Activated naive CD8-positive, alpha-beta T cell treated with anti-CD3 and anti-CD28 coated beads, Interleukin-2, amount 10 ng/mL, durations not matched to agents 7 days and 5 days (primary cell): ENCODE measurements around the gene TMEM239. TPM values are rescaled to one million over a fixed set of nuclear protein-coding genes. Genes with fewer than 3 reads are reported as not detected.

Experiments used
- ATAC-seq: fragments of 150-1000 bp; cut with Tn5 transposase; one replicate; pipeline ENCODE4 v1.10.0; 2021; ENCODE audit warnings: low read depth, moderate library complexity
- POLR2A ChIA-PET: fragments of 350-600 bp; sonication (Branson Sonifier 250); formaldehyde crosslinking; loops from one replicate; lab custom pipeline; 2021; ENCODE audit warnings: antibody characterized with exemption; lab: Charles Lee
- DNase-seq: peaks from one replicate; pipeline ENCODE4 v3.0.0; 2021
- H3K27ac Mint-ChIP-seq: one replicate; pipeline ENCODE4 v1.8.0; 2022; ENCODE audit warnings: mild to moderate bottlenecking, mixed read lengths
- H3K27me3 Mint-ChIP-seq: one replicate; pipeline ENCODE4 v1.8.0; 2022; ENCODE audit warnings: mild to moderate bottlenecking, moderate library complexity, mixed read lengths
- H3K36me3 Mint-ChIP-seq: one replicate; pipeline ENCODE4 v1.8.0; 2021; ENCODE audit warnings: mild to moderate bottlenecking, mixed read lengths
- H3K4me1 Mint-ChIP-seq: one replicate; pipeline ENCODE4 v1.8.0; 2021; ENCODE audit warnings: mixed read lengths
- H3K4me3 Mint-ChIP-seq: one replicate; pipeline ENCODE4 v1.8.0; 2022; ENCODE audit warnings: mild to moderate bottlenecking, moderate library complexity, mixed read lengths
- H3K9me3 Mint-ChIP-seq: one replicate; pipeline ENCODE4 v1.8.0; 2021; ENCODE audit warnings: mixed read lengths
- total RNA-seq, 2 experiments: library from RNA; stranded (reverse); gene quantifications; one replicate each; pipeline ENCODE4 v1.2.3, GENCODE V29; 2021

The TMEM239 gene
- total RNA-seq, 2 experiments from 2014 or later, result not detected

GRCh38 chr20:2795451-2795850 lies 20.7 kb upstream of the TMEM239 start:
- DNase-seq, result no peak
- Mint-ChIP-seq H3K9me3 (no peaks in the 10 kb centered on the region), H3K36me3 (no peaks in the 10 kb centered on the region), H3K4me3 (no peak overlapping the region), H3K27me3 (peaks cover 32% of the 10 kb centered on the region), H3K4me1 (peaks cover 14% of the 10 kb centered on the region), H3K27ac (no peak overlapping the region)
- no peak for ATAC-seq
- POLR2A ChIA-PET, result no interaction called here

DNA sequence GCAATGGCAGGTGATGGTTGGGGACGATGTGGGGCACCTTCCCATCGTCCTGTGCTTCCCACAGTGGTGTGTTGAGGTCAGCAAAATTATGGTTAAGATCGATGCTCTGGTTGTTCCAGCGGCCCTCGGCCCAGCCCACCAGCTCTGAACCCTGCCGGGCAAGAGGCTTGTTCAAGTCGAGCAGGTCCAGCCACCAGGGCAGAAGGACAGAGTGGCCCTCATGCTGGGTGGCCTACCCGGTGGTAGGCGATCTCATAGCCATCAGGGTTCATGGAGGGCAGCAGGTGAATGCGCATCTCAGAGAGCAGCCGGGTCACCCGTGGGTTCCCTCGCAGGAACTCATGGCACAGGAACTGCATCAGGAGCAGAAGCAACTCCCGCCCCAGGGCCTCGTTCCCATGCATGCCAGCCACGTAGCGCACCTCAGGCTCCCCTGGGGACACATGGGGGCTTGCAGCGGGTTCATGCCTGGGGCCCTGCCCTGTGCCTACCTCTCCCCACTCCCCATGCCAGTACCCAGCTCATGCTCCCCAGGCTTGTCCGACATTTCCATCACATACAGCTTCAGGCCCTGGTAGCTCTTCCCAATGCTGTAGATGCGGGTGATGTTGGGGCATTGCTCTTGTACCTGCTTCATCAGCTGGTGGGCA lies 20.0 kb upstream of the TMEM239 start:
- Mint-ChIP-seq H3K4me3 (no peak overlapping the region), H3K9me3 (no peaks in the 10 kb centered on the region), H3K27ac (no peak overlapping the region), H3K36me3 (no peaks in the 10 kb centered on the region), H3K4me1 (peaks cover 19% of the 10 kb centered on the region), H3K27me3 (peaks cover 34% of the 10 kb centered on the region)
- no peak for DNase-seq
- no peak for ATAC-seq
- POLR2A ChIA-PET, result no interaction called here

GRCh38 chr20:2797136-2797983 lies 18.8 kb upstream of the TMEM239 start:
- Mint-ChIP-seq H3K27me3 (peaks cover 37% of the 10 kb centered on the region), H3K9me3 (no peaks in the 10 kb centered on the region), H3K4me3 (no peak overlapping the region), H3K36me3 (no peaks in the 10 kb centered on the region), H3K4me1 (peaks cover 25% of the 10 kb centered on the region), H3K27ac (no peak overlapping the region)
- DNase-seq, result no peak
- ATAC-seq, result no peak
- POLR2A ChIA-PET, result no interaction called here

DNA sequence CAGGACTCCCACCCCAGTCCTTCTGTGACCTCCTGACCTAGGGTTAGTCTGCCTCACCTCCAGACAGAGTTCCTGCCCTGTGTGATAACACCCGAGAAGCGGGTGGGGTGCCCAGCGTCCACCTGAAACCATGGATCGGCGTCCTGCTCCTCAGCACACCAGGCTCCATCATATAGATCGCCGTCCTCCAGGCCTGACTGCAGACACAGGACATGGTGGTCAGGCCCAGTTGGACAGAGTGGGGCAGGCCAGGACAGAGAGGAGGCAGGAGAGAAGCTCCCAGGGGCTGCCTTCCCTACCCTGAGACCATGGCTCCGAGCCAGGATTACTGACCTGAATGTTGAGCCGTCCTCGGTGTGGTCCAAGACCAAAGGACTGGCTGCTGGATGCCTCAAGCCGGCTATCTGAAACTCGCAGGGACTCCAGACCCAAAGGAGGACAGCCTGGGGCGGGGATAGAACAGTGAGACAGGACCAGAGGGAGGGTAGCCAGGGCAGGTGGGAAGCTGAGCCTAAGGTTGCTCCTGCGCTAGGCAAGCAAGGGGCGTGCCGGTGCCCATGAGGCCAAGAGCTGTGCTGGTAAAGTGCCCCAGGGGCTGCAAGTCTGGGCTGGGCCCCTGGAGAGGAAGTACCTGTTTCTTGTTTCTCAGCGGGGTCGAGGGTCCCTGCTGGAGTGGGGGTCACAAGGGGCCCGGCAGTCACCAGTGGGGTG lies 17.9 kb upstream of the TMEM239 start:
- no peak for DNase-seq
- POLR2A ChIA-PET, result no interaction called here
- ATAC-seq, result no peak
- peaks cover 1% of the 10 kb centered on the region for H3K9me3 Mint-ChIP-seq
- no peak overlapping the region for H3K4me3 Mint-ChIP-seq
- peaks cover 25% of the 10 kb centered on the region for H3K4me1 Mint-ChIP-seq
- H3K36me3 Mint-ChIP-seq, result no peaks in the 10 kb centered on the region
- H3K27me3 Mint-ChIP-seq, result peaks cover 43% of the 10 kb centered on the region
- no peak overlapping the region for H3K27ac Mint-ChIP-seq

DNA sequence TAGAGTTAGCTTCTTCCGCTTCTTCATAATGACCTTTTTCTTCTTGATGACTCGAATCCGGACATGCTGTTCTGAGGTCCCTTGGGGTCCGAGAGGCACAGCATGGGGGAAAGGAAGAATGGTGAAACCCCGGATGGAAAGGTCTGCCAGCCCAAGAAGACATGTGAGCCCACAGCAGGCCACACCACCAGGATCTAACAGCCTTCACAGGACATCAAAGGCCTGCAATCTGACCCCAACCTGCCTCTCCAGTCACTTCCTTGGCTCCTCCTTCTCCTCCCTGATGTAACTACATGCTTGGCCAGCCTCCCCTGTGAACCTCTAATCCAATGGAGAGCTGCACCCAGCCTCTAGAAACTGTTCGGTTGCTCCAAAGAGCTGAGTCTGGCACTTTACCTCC lies 17.4 kb upstream of the TMEM239 start:
- H3K9me3 Mint-ChIP-seq, result peaks cover 1% of the 10 kb centered on the region
- H3K27me3 Mint-ChIP-seq, result peaks cover 47% of the 10 kb centered on the region
- H3K36me3 Mint-ChIP-seq, result no peaks in the 10 kb centered on the region
- H3K4me3 Mint-ChIP-seq, result no peak overlapping the region
- POLR2A ChIA-PET, result no interaction called here
- ATAC-seq (no peak), DNase-seq (no peak)
- peaks cover 25% of the 10 kb centered on the region for H3K4me1 Mint-ChIP-seq
- no peak overlapping the region for H3K27ac Mint-ChIP-seq

- Mint-ChIP-seq H3K4me1 (peaks cover 25% of the 10 kb centered on the region), H3K27ac (no peak overlapping the region), H3K4me3 (peak overlapping the region; percentile 82), H3K36me3 (no peaks in the 10 kb centered on the region), H3K9me3 (peaks cover 1% of the 10 kb centered on the region), H3K27me3 (peaks cover 51% of the 10 kb centered on the region)
- no peak for ATAC-seq
- POLR2A ChIA-PET, result no interaction called here
- DNase-seq, result no peak
Measured at GRCh38 chr20:2799271-2799670, 16.9 kb upstream of the TMEM239 start.

DNA sequence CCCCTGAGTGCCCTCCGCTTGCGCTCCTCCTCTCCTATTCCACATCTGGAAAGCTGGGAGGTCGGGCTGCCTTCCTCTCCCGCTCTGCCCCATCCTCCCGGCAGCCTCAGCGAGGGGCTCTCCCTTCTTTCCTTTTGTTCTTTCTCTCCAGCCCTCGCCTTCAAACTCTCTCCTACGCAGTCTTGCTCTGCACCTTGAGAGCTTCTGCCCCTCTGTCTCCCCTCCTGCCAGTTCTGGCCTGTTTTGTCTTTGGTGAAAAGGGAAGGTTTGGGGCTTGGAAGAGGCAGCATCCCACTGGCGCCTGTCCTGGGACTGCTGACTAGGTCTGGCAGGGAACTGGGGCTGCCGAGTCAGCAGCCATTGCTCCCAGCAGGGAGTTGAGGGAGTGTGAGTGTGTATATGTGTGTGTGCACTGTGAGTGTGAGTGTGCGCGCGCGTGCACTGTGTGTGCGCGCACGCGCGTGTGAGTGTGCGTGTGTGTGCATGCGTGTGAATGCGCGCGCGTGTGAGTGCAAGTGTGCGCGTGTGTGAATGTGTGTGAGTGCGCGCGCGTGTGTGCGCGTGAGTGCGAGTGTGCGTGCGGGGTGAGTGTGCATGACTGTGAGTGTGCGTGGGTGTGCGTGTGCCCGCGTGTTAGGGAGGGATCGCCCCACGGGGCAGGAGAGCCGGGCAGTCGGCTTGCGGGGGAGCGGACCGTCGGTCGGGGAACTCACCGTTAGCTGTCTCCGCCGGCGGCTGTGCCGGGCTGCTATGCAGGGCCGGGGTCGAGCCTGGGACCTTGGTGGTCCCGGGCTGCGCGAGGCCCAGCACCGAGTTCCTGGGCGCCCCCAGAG lies 16.3 kb upstream of the TMEM239 start:
- Mint-ChIP-seq H3K4me3 (peak overlapping the region; percentile 82), H3K27me3 (peaks cover 55% of the 10 kb centered on the region), H3K9me3 (peaks cover 1% of the 10 kb centered on the region), H3K27ac (peak overlapping the region; percentile 19), H3K36me3 (no peaks in the 10 kb centered on the region), H3K4me1 (peaks cover 25% of the 10 kb centered on the region)
- POLR2A ChIA-PET, result no interaction called here
- no peak for DNase-seq
- ATAC-seq, result no peak

- no peaks in the 10 kb centered on the region for H3K36me3 Mint-ChIP-seq
- peaks cover 62% of the 10 kb centered on the region for H3K27me3 Mint-ChIP-seq
- peak within 1 kb of the TSS; percentile 82 for H3K4me3 Mint-ChIP-seq
- no peak for DNase-seq
- H3K4me1 Mint-ChIP-seq, result peaks cover 25% of the 10 kb centered on the region
- peaks cover 1% of the 10 kb centered on the region for H3K9me3 Mint-ChIP-seq
- POLR2A ChIA-PET, result no interaction called here
- peak; percentile 48 for ATAC-seq
- H3K27ac Mint-ChIP-seq, result peak within 1 kb of the TSS; percentile 19
Measured at GRCh38 chr20:2800521-2801285, 15.5 kb upstream of the TMEM239 start, which contains the start of gene CPXM1. Gene CPXM1, minus strand, starts transcription at chr20:2800627. Its CDS starts 55 bp downstream, at chr20:2800572.

GRCh38 chr20:2801286-2801728 lies 14.9 kb upstream of the TMEM239 start:
- POLR2A ChIA-PET, result no interaction called here

DNA sequence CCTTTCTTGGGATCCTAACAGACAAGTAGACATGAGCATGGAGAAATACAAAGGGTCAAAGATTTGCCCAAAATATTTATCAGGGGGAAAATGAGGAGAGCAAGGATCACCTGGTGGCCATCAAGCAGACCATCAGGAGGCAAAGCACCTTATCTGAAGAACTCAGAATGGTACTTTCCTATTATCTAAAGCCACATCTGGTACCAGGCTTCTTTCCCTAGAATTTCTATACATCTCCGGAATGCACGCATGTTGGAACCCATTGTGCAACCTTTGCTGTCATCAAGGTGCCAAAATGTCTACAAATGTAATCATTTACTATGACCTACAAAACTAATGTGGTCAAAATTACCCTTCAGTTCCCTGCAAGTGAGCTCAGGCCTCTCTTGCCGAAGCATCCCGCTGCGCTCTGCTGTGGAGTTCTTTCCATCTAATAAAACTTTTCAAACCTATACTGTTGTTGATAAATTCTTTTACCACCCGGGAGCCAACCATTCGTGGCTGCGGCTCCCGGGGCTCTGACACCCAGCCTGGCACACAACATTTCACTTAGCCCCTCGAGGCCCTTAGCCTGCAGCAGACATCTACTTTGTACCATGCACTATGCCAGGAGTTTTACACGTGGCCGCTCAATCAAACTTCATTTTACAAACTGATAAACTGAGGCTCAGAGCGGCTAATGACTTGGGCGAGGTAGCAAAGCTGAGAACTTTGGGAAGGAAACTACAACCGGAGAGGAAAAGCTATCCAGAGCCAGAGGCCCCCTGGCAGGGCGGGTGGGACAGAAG lies 11.9 kb upstream of the TMEM239 start:
- Mint-ChIP-seq H3K27me3 (peaks cover 80% of the 10 kb centered on the region), H3K9me3 (peaks cover 1% of the 10 kb centered on the region), H3K4me3 (no peak overlapping the region), H3K36me3 (peaks cover 2% of the 10 kb centered on the region), H3K27ac (no peak overlapping the region), H3K4me1 (peaks cover 21% of the 10 kb centered on the region)
- DNase-seq, result no peak
- POLR2A ChIA-PET, result no interaction called here
- no peak for ATAC-seq

More at GRCh38 chr20:2801286-2801728, 14.9 kb upstream of the TMEM239 start:
- Mint-ChIP-seq H3K4me3 (peak overlapping the region; percentile 80), H3K4me1 (peaks cover 27% of the 10 kb centered on the region), H3K27me3 (peaks cover 68% of the 10 kb centered on the region), H3K9me3 (peaks cover 1% of the 10 kb centered on the region), H3K27ac (no peak overlapping the region), H3K36me3 (peaks cover 2% of the 10 kb centered on the region)
- ATAC-seq, result no peak
- DNase-seq, result no peak

- no peak overlapping the region for H3K4me3 Mint-ChIP-seq
- peaks cover 2% of the 10 kb centered on the region for H3K36me3 Mint-ChIP-seq
- H3K27ac Mint-ChIP-seq, result no peak overlapping the region
- peaks cover 74% of the 10 kb centered on the region for H3K27me3 Mint-ChIP-seq
- DNase-seq (no peak), ATAC-seq (no peak)
- H3K9me3 Mint-ChIP-seq, result peaks cover 1% of the 10 kb centered on the region
- peaks cover 14% of the 10 kb centered on the region for H3K4me1 Mint-ChIP-seq
- POLR2A ChIA-PET, result no interaction called here
Measured at GRCh38 chr20:2804852-2805688, 11.1 kb upstream of the TMEM239 start.
